Dermis microvascular lymphatic vessel endothelial cell (primary cell): ENCODE results near the gene DZIP1. TPM values are rescaled to one million over a fixed set of nuclear protein-coding genes. Genes with fewer than 3 reads are reported as not detected.

Experiments used
- DNase-seq, 2 donors: peaks; one replicate each; pipeline versions ENCODE4 v3.0.0 to v3.0.0-alpha.2; 2010; ENCODE audit warnings: low read depth in 2 of 2
- total RNA-seq: library from RNA; depleted of rRNA; stranded (reverse); fragments of >200 nt; gene quantifications from 2 replicates; pipeline ENCODE4 v1.2.1, GENCODE V29; 2014

DZIP1 gene
- total RNA-seq, 1 donor from 2014 or later = 0.90 TPM

DNA sequence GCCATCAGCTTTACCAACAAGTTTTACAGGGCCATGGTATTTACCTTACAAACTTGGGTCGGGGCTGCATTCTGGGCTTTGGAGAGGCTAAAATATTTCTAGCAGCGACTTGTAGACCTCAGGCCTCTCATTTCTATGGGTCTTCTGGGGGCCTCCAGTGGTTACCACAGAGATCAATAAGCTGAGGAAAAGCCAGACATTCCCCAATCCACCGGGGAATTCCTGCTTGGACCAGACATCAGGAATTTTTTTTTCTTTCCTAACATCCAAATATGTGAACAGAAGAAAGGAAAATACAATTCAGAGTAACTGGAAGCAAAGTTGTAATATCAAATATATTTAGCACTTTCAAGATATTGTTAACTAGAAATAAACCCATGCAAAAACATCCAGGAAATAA, 1.5 kb downstream of the DZIP1 start:
- DNase-seq = no peak

DNA sequence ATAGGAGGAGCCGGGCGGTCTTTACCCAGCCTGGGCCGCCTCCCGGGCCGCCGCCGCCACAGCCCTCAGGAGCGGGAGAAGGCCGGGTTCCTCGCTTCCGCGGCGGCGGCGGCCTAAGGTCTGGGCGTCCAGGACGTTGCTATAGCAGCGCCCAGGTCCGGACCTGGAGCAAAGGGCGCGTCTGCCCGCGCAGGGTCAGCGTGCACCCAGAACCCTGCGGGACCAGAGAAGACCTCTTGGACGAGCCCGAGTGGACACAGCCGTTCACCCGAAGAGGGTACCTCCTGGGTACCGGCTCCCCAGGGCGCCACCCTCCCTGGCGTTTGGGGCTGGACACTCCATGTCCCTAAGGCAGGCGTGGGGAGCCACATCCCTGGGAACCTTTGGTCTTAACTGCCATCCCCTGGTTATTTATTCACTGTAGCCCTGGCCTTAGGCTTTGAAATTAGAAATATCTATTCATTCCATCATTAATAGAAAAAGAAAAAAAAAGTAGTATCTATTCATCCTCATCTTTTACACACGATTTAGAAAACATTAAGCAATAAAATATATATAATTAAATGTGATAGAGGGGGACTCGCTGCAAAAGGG, 2.4 kb downstream of the DZIP1 start:
- DNase-seq = peak in 1 of 2 donors; percentile 50

DNA sequence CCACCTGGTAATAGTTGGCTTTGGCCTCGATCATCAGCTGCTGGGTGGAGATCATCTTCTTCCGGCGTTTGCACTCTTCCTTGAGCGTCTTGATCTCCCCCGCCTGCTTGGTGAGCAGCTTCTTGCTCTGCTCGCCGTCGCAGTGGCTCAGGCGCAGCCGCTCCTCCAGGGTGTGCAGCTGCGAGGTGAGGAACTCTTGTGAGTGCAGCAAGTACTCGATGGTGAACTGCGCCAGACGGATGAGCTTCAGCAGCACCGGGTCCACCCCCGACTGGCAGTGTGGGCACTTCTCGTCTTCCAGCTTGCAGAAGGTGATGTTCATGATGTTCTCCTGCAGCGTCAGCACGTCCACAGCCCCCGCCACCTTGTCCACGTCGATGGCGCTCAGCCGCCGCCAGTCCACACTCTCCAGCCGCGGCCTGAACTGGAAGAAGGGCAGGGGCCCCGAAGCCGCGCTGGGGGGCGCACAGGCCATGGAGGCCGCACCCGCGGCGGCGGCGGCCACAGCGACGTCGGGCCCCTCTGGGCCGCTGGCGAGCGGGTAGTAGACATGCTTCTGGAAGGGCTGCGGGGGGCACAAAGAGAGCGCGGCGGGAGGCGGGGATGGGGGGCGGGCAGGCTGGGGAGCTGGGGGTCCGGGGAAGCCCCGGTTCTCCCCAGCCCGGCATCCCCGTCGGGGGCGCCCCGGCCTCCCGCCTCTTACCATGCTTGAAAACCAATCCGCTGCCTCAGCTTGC, 3.0 kb downstream of the DZIP1 start:
- DNase-seq = no peak

GRCh38 chr13:95636853-95637252, 7.7 kb downstream of the DZIP1 start:
- no peak for DNase-seq

GRCh38 chr13:95630593-95630992, 13.9 kb downstream of the DZIP1 start:
- no peak for DNase-seq

GRCh38 chr13:95629071-95629470, 15.4 kb downstream of the DZIP1 start:
- DNase-seq = no peak

DNA sequence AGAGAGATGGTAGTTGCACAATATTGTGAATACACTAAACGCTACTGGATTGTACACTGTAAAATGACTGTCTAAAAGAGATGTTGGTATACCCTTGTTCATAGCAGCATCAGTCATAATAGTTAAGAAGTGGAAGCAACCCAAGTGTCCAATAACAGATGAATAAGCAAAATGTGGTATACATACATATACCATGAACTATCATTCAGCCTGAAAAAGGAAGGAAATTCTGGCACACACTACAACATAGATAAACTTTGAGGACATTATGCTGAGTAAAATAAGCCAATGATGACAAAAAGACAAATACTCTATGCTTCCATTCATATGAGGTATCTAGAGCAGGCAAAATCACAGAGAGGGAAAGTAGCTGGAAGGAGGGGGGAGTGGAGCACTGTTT, 16.0 kb downstream of the DZIP1 start:
- DNase-seq = no peak

DNA sequence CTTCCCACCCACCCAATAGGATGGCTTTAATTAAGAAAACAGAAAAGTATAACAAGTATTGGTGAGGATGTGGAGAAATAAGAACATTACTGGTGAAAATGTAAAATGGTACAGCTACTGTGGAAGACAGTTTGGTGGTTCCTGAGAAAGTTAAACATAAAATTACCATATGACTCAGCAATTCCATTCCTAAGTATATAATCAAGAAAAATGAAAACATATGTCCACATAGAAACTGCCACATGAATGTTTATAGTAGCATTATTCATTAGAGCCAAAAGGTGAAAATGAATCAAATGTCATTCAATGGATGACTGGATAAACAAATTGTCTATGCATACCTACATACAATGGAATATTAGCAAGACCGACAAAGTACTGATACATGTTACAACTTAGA, 16.9 kb downstream of the DZIP1 start:
- DNase-seq = no peak

DNA sequence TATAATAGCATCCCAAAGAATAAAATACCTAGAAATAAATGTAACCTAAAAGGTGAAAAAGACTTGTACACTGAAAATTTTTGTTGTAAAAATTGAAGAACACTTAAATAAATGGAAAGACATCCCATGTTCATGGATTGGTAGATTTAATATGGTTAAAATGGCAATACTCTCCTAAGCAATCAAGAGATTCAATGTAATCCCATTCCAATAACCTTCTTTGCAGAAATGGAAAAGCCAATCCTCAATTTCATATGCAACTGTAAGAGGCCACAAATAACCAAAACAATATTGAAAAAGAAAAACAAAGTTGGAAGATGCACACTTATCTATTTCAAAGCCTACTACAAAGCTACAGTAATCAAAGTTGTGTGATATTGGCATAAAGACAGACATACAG, 17.7 kb downstream of the DZIP1 start:
- DNase-seq = no peak

- peak; percentile 30 to 61 for DNase-seq
These were observed 20.5 kb downstream of the DZIP1 start for GRCh38 chr13:95624020-95624419.

DNA sequence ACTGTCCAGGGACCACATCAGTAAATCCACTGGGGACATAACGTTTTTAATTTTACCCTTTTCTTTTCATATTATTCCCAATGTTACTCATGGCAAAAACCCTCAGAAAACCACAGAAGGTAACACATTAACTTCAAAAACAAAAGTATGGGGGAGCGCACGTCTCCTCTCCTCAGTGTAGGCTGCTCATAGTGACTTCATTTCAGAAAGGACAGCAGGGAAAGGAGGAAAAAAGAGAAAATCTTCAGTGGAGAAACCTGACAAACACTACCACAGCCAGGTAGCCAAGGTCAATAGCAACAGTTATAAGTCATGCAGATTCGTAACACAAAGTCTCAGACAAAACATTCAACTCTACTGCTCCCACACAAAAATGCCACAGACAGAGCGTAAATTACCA, 21.4 kb downstream of the DZIP1 start:
- DNase-seq = no peak

- no peak for DNase-seq
These were observed 23.5 kb downstream of the DZIP1 start for GRCh38 chr13:95620825-95621498.

GRCh38 chr13:95620030-95620824, 24.3 kb downstream of the DZIP1 start:
- DNase-seq = no peak

DNA sequence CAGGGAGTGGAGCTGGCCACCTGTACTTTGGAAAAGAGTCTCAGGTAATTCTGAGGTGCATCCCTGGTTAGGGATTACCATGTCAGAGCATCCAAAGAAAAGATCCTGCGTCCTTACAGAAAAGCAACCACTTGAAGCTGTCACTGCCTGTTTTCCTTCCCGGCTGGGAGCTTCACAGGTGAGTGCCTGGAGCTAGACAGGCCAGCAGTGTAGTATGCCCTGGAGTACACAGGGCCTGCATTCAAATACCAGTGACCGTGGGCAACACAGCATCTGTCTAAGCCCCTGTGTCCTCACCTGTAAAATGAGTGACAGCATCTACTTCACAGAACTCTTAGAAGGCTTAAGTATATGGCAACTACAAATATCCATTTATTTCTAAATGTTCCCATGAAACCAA, 29.0 kb downstream of the DZIP1 start:
- DNase-seq = no peak

- no peak for DNase-seq
These were observed 29.8 kb downstream of the DZIP1 start for GRCh38 chr13:95614641-95615245.

GRCh38 chr13:95608640-95609323, 35.7 kb downstream of the DZIP1 start:
- DNase-seq = no peak

DNA sequence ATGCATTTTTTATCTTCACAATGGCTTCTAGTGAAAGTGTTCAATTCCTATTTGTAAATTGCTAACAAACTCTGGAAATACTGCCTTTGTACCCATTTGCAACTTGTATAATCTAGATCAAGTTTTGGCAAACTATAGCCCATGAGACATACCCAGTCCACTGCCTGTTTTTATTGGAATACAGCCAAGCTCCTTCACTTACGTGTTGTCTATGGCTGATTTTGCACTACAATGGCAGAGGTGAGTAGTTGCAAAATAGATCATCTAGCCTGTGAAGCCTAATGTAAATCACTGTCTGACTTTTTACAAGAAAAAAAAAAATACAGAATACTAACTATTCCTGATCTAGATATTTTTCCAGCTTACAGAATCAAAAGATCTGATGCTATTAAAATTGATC, 37.1 kb downstream of the DZIP1 start:
- DNase-seq = peak; percentile 68 to 87

DNA sequence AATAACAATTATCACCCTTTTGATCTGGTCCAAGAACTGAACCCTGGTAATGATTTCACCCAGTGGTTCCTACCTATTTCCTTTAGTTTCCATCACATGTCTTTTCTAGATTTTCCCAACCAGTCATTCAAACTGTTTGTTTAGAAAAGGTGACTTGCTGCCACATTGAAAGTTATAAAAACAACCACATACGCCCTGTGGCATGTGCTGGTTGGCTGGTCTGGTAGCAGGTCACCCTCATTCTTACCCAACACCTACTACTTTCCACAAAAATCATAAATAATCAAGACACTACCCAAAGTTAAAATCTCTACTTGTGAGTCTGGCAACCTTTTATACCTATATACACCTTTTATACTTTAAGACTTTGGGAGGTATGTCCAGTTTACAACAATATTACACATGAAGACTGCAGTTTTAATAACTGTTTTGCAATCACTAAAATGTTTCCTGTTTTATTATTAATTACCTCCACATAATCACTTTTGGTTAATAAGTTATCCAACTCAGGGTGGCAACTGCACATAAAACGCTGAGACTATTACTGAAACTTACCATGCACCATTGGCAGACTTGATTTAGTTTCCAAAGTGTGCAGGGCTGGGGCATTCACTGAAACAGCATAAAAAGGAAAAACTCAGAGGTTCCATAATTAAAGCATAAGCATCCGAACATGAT, 38.9 kb downstream of the DZIP1 start:
- DNase-seq = peak in 1 of 2 donors; percentile 17

DNA sequence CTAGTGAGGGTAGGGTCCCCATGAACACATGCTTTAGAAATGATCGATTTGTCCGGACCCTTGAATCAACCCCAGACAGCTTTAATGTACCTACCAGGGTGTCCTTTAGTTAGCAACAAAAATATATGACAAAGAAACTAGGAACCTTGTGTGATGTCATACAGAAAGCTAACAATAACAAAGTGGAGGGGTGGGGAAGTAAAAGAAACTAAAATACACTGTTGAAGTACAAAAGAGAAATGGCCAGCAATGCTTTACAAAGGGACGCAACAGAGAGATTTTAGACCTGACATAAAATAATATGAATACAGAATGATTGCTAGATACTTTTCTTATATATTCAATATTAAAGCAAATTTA, 40.0 kb downstream of the DZIP1 start:
- DNase-seq = no peak

DNA sequence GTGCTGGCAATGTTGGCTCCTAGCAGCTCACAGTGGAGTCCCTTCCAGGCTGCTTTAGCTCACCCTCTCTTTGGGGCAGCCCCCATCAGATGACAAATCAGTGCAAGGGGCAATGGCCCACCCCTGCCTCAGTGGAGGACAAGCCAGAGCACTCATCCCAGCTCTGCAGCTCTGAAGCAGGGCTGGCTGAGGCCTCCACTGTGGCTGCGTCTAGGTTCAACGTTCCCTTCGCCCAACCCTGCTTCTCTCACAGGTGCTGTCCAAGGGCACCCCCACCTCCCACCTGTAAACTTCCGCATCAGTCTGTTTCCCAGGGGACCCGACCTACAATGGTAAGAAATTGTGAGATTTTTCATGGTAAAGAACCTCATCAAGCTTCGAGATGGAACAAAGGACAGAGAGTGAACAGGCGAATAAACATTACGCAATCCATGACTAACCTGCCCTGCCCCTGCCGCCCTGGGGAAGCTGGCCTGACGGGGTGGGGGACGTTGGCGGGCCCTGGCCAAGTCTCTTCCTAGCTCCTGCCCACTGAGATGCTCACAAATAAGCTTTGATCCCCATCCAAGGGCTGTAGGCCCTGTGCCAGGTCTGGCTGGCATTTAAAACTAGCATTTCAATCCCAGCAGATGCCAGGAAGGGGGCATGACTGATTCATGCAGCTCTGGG, 40.5 kb downstream of the DZIP1 start:
- peak; percentile 20 to 80 for DNase-seq
